Heart right ventricle (tissue), 16 donors: ENCODE results near the gene RAB2B. TPM values are rescaled to one million over a fixed set of nuclear protein-coding genes. Genes with fewer than 3 reads are reported as not detected.

Source experiments
- ATAC-seq, 8 donors: fragments of 200-7000 bp; cut with Tn5 transposase; one replicate each; pipeline ENCODE4 v1.9.1; 2020; ENCODE audit warnings: mild to moderate bottlenecking in 8 of 8, moderate library complexity in 8 of 8, moderate number of reproducible peaks in 1 of 8
- DNase-seq, 2 donors: peaks; one replicate each; pipeline ENCODE4 v3.0.0-alpha.2; 2020
- H3K27ac ChIP-seq, 10 donors: fragments of 200-600 bp; sonication (generic) in 2 of 10; one replicate each; pipeline versions ENCODE4 v1.5.0 to v1.8.0; 2020 to 2022; ENCODE audit warnings: mild to moderate bottlenecking in 3 of 10
- H3K27me3 ChIP-seq, 7 donors: fragments of 200-600 bp; one replicate each; pipeline ENCODE4 v1.8.0; 2021 to 2022; ENCODE audit warnings: mild to moderate bottlenecking in 2 of 7
- H3K36me3 ChIP-seq, 9 donors: fragments of 200-600 bp; sonication (generic) in 1 of 9; one replicate each; pipeline versions ENCODE4 v1.5.0 to v1.8.0; 2020 to 2022; ENCODE audit warnings: mild to moderate bottlenecking in 2 of 9
- H3K4me1 ChIP-seq, 9 donors: fragments of 200-600 bp; sonication (generic) in 1 of 9; one replicate each; pipeline versions ENCODE4 v1.5.0 to v1.8.0; 2020 to 2022; ENCODE audit warnings: mild to moderate bottlenecking in 4 of 9
- H3K4me3 ChIP-seq, 10 donors: fragments of 200-600 bp; sonication (generic) in 2 of 10; one replicate each; pipeline versions ENCODE4 v1.5.0 to v1.8.0; 2020 to 2022; ENCODE audit warnings: mild to moderate bottlenecking in 7 of 10, moderate library complexity in 2 of 10
- H3K9me3 ChIP-seq, 11 donors: fragments of 200-600 bp in 10 of 11; sonication (generic) in 2 of 11; one replicate each; pipeline versions ENCODE4 v1.5.0 to v1.8.0; 2013 to 2022; ENCODE audit warnings: mild to moderate bottlenecking in 2 of 11, control low read depth in 1 of 11, moderate library complexity in 1 of 11
- WGBS, 2 donors: extraction: QIAGEN DNeasy Blood & Tissue Kit; methylation state at CpG; one replicate each; pipeline ENCODE4 v1.1.7; 2013; ENCODE audit warnings: inconsistent platforms in 1 of 2; 5-methylcytosine and 5-hydroxymethylcytosine counted together
- intact Hi-C, 10 donors: fragments of 100-400 bp; cut with DNase I; formaldehyde crosslinking; loops; one replicate each; pipeline versions ENCODE4 v1.11.1 to v1.14.2; 2022
- polyA plus RNA-seq, 2 donors: library from polyadenylated mRNA; stranded (reverse); fragments of 200-250 nt; gene quantifications; one replicate each; pipeline ENCODE4 v1.2.3, GENCODE V29; 2013
- total RNA-seq, 10 donors: library from RNA; stranded (reverse); fragmentation: NEBNext Ultra II Directional in 3 of 10; extraction: Animal tissue kit (Norgen Biotek cat#: 25700) in 3 of 10; gene quantifications; one replicate each; pipeline versions ENCODE4 v1.2.1 to v1.2.4, GENCODE V29; 2021 to 2023
- TF ChIP-seq, protein P1 (sequence below), 9 donors: fragments of 200-600 bp; sonication (generic) in 2 of 9; IDR thresholded peaks; one replicate each; pipeline versions ENCODE4 v1.5.0 to v1.8.0; 2021 to 2022; ENCODE audit warnings: antibody characterized with exemption in 9 of 9, mild to moderate bottlenecking in 5 of 9, moderate library complexity in 1 of 9
- donor health status: Arrhythmogenic right ventricular cardiomyopathy.
- donor health status: ischemic (EF 13 %, LVEDD 7.1; RV severe dilation, severe dysfunction).
- donor health status: healthy with polysubstance abuse.
- donor health status: DM: no; HTN: yes; CAD: no.
- donor health status: DM: no; HTN: no; CAD: no.
- donor health status: ischemic (EF 25% LVEDD 6.9; RV normal size, moderate dysfunction).
- donor health status: ischemic (EF 25% LVEDD 5.7; RV mildly dilated, moderate dysfunction).
- donor health status: healthy.
- donor health status: DM: yes; HTN: yes; CAD: no.
- donor health status: Ischemic cardiomyopathy.
- donor health status: ischemic (EF 35%, LVEDD 5.7; RV mildly dilated, moderate dysfunction).
- donor health status: nonischemic (EF 11% LVEDD 7.7; RV severe dilation, severe dysfunction).
- donor health status: DM: yes; HTN: yes; CAD: no.
- donor health status: PGD.
- donor health status: ischemic (EF 29% LVEDD 5.4; RV normal size, mild dysfunction).
- donor health status: nonischemic (EF 23%, LVEDD 6.1; RV moderate dilation, normal function).

The RAB2B gene
- total and polyA plus RNA-seq, 12 donors = 7.1 to 25.8 (median 18.1) TPM

DNA sequence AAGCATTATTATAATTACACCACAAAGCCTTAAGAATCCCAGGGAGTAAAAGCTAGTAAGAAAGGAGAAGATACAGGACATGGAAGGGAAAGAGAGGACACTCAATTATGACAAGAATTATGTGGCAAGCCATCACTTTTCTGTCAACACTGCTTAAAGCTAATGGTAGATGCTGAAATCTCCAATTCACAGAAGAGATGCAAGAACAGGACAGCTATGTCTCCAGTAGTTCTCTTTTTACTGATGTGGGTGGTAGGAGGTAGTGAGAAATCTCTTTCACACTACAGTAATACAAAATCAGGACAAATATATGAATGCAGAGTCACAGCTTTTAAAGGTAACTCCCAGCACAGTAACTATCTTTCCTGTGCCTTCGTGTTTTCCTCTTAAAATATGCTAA lies 50.1 kb downstream of the RAB2B start:
- Histone ChIP-seq H3K4me1 (peaks cover 0 to 11% (median 0%) of the 10 kb centered on the region in 9 donors), H3K4me3 (no peak overlapping the region), H3K27me3 (no peaks in the 10 kb centered on the region), H3K27ac (no peak overlapping the region), H3K9me3 (no peaks in the 10 kb centered on the region), H3K36me3 (peaks cover 0 to 100% (median 74%) of the 10 kb centered on the region in 9 donors)
- DNase-seq = no peak
- no peak for ATAC-seq
- WGBS, 2 donors = 94 to 95% methylated on average over 1 of the region's 1 CpG
- intact Hi-C loops = no loop called here
- TF ChIP-seq, protein P1, sequence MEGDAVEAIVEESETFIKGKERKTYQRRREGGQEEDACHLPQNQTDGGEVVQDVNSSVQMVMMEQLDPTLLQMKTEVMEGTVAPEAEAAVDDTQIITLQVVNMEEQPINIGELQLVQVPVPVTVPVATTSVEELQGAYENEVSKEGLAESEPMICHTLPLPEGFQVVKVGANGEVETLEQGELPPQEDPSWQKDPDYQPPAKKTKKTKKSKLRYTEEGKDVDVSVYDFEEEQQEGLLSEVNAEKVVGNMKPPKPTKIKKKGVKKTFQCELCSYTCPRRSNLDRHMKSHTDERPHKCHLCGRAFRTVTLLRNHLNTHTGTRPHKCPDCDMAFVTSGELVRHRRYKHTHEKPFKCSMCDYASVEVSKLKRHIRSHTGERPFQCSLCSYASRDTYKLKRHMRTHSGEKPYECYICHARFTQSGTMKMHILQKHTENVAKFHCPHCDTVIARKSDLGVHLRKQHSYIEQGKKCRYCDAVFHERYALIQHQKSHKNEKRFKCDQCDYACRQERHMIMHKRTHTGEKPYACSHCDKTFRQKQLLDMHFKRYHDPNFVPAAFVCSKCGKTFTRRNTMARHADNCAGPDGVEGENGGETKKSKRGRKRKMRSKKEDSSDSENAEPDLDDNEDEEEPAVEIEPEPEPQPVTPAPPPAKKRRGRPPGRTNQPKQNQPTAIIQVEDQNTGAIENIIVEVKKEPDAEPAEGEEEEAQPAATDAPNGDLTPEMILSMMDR (IDR thresholded peaks at IDR 0.05) = no peak

- TF ChIP-seq, protein P1 (IDR thresholded peaks at IDR 0.05) = no peak
- intact Hi-C loops = no loop called here
- H3K4me3 ChIP-seq = no peak overlapping the region
- DNase-seq (no peak), ATAC-seq (peak in 1 of 8 donors; percentile 24)
- no peaks in the 10 kb centered on the region for H3K9me3 ChIP-seq
- H3K27ac ChIP-seq = no peak overlapping the region
- 88 to 92% methylated on average over 5 of the region's 5 CpGs for WGBS, 2 donors
- H3K36me3 ChIP-seq = peaks cover 0 to 99% (median 73%) of the 10 kb centered on the region in 9 donors
- no peaks in the 10 kb centered on the region for H3K27me3 ChIP-seq
- no peaks in the 10 kb centered on the region for H3K4me1 ChIP-seq
These were observed 57.2 kb downstream of the RAB2B start for GRCh38 chr14:21419528-21419927.

- ATAC-seq (no peak), DNase-seq (no peak)
- no peaks in the 10 kb centered on the region for H3K9me3 ChIP-seq
- no peak overlapping the region for H3K27ac ChIP-seq
- H3K27me3 ChIP-seq = no peaks in the 10 kb centered on the region
- intact Hi-C loops = no loop called here
- H3K4me1 ChIP-seq = no peaks in the 10 kb centered on the region
- TF ChIP-seq, protein P1 (IDR thresholded peaks at IDR 0.05) = no peak
- 93 to 95% methylated on average over 4 of the region's 4 CpGs for WGBS, 2 donors
- peaks cover 0 to 99% (median 78%) of the 10 kb centered on the region in 9 donors for H3K36me3 ChIP-seq
- H3K4me3 ChIP-seq = no peak overlapping the region
These were observed 61.4 kb downstream of the RAB2B start for GRCh38 chr14:21415329-21415728.

DNA sequence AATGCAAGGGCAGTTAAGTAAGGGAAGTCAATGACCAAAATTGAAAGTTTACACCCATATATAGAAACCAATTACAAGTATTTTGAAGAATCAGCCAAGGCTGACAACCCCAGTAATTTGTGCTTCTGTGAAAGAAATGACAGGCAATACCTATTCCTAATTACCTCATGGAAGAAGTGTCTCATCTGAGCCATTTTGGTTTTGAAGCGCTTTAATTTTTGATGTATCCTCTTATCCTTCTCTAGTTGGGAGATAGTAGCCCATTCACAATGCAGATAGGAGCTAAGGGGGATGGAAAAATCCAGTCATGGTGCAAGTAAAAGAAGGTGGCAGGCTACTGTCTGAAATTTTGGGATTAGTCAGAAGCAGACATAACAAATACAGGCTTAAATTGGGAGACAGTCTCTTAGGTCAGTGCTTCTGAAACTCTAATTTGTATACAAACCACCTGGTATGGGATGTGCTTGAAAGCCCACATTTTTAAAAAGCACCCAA lies 62.6 kb downstream of the RAB2B start:
- TF ChIP-seq, protein P1 (IDR thresholded peaks at IDR 0.05) = no peak
- intact Hi-C loops = loop anchor here in 1 of 10 donors (5.0 kb wide), 1 partner anchor 57 kb away; no protein-coding TSS in a partner anchor
- H3K9me3 ChIP-seq = no peaks in the 10 kb centered on the region
- no peaks in the 10 kb centered on the region for H3K27me3 ChIP-seq
- no peak for ATAC-seq
- H3K4me3 ChIP-seq = no peak overlapping the region
- no peaks in the 10 kb centered on the region for H3K4me1 ChIP-seq
- WGBS, 2 donors = 92 to 97% methylated on average over 1 of the region's 1 CpG
- H3K27ac ChIP-seq = no peak overlapping the region
- DNase-seq = no peak
- H3K36me3 ChIP-seq = peaks cover 0 to 99% (median 81%) of the 10 kb centered on the region in 9 donors

Other genes with a start within 250 kb of the RAB2B start
- 100 to 1,000 TPM; 227 to 300 (median 259) TPM for gene HNRNPC, start 207.5 kb downstream of the RAB2B start, total RNA-seq
- gene HNRNPC, start 207.5 kb downstream of the RAB2B start, polyA plus RNA-seq = 100 to 1,000 TPM; 320 to 358 TPM
- under 1 TPM in 9 of 10 donors, not detected in 1; 0.12 to 0.85 (median 0.34) TPM for gene RPGRIP1, start 196.9 kb downstream of the RAB2B start, total RNA-seq
- under 1 TPM; 0.19 to 0.73 TPM for gene RPGRIP1, start 196.9 kb downstream of the RAB2B start, polyA plus RNA-seq
- 10 to 100 TPM; 24.8 to 36.1 (median 30.6) TPM for gene SUPT16H, start 92.9 kb downstream of the RAB2B start, total RNA-seq
- gene SUPT16H, start 92.9 kb downstream of the RAB2B start, polyA plus RNA-seq = 10 to 100 TPM; 26.2 to 30.3 TPM
- gene CHD8, start 20.8 kb downstream of the RAB2B start, total RNA-seq = 10 to 100 TPM; 31.1 to 47.5 (median 40.1) TPM
- 10 to 100 TPM; 19.4 to 27.7 TPM for gene CHD8, start 20.8 kb downstream of the RAB2B start, polyA plus RNA-seq
- 100 to 1,000 TPM in 2 of 10 donors, 10 to 100 TPM in 8; 74.4 to 104 (median 94.3) TPM for gene TOX4, start 236 bp upstream of the RAB2B start, total RNA-seq
- gene TOX4, start 236 bp upstream of the RAB2B start, polyA plus RNA-seq = 10 to 100 TPM; 14.9 to 33.0 TPM
- gene METTL3, start 34.4 kb upstream of the RAB2B start, total RNA-seq = 10 to 100 TPM; 21.0 to 30.3 (median 24.0) TPM
- 10 to 100 TPM; 22.9 to 46.7 TPM for gene METTL3, start 34.4 kb upstream of the RAB2B start, polyA plus RNA-seq
- gene SALL2, start 49.4 kb upstream of the RAB2B start, total RNA-seq = 1 to 10 TPM; 2.5 to 6.6 (median 4.3) TPM
- 1 to 10 TPM; 1.1 to 1.3 TPM for gene SALL2, start 49.4 kb upstream of the RAB2B start, polyA plus RNA-seq
- gene OR10G3, start 103.1 kb upstream of the RAB2B start, total RNA-seq = not detected
- gene OR10G3, start 103.1 kb upstream of the RAB2B start, polyA plus RNA-seq = not detected
- gene OR10G2, start 158.0 kb upstream of the RAB2B start, total RNA-seq = not detected
- gene OR10G2, start 158.0 kb upstream of the RAB2B start, polyA plus RNA-seq = not detected
- gene OR4E2, start 176.9 kb upstream of the RAB2B start, total RNA-seq = not detected
- gene OR4E2, start 176.9 kb upstream of the RAB2B start, polyA plus RNA-seq = not detected
- gene OR4E1, start 196.9 kb upstream of the RAB2B start, total RNA-seq = under 1 TPM in 1 of 10 donors, not detected in 9; 0.06 TPM
- gene OR4E1, start 196.9 kb upstream of the RAB2B start, polyA plus RNA-seq = not detected